OCI-LY3 (cell line): ENCODE results near the gene CHKA.

Experiments used
- H2AFZ ChIP-seq: fragments of 200-600, 300-600 bp; shearing (Covaris generic); 2 replicates; pipeline ENCODE4 v1.6.0; 2014; ENCODE audit warnings: antibody characterized with exemption, low read depth, low read length
- H3K27ac ChIP-seq: fragments of 200-600, 300-600 bp; sonication (generic); 2 replicates; pipeline ENCODE4 v1.5.1; 2014; ENCODE audit warnings: mild to moderate bottlenecking, low read length, moderate library complexity, mixed read lengths
- H3K27me3 ChIP-seq: fragments of 200-600, 300-600 bp; sonication (generic); 2 replicates; pipeline ENCODE4 v1.6.1; 2014; ENCODE audit warnings: low read depth, low read length, mixed read lengths
- H3K36me3 ChIP-seq: fragments of 200-600, 300-600 bp; sonication (generic); replicated peaks from 2 replicates; pipeline ENCODE3; 2014; ENCODE audit warnings: low read depth, low read length, mixed read lengths
- H3K4me1 ChIP-seq: fragments of 300-600, 200-600 bp; sonication (generic); 2 replicates; pipeline ENCODE4 v1.6.1; 2014; ENCODE audit warnings: low read length, mixed read lengths
- H3K4me2 ChIP-seq: fragments of 200-600, 300-600 bp; sonication (generic); 2 replicates; pipeline ENCODE4 v1.6.1; 2014; ENCODE audit warnings: low read length, mixed read lengths
- H3K4me3 ChIP-seq: fragments of 300-600, 200-600 bp; sonication (generic); 2 replicates; pipeline ENCODE4 v1.5.1; 2014; ENCODE audit warnings: antibody characterized with exemption, mild to moderate bottlenecking, low read length, moderate library complexity
- H3K79me2 ChIP-seq: fragments of 300-600, 200-600 bp; shearing (Covaris generic); 2 replicates; pipeline ENCODE4 v1.6.1; 2014; ENCODE audit warnings: mild to moderate bottlenecking, low read length, mixed read lengths
- H3K9ac ChIP-seq: fragments of 300-600, 200-600 bp; shearing (Covaris generic); 2 replicates; pipeline ENCODE4 v1.6.0; 2014; ENCODE audit warnings: mild to moderate bottlenecking, low read length, moderate library complexity
- H3K9me3 ChIP-seq: fragments of 200-600, 300-600 bp; shearing (Covaris generic); 2 replicates; pipeline ENCODE4 v1.6.1; 2014; ENCODE audit warnings: low read length, mixed read lengths; ENCODE audit not compliant: insufficient read depth
- H4K20me1 ChIP-seq: fragments of 200-600, 300-600 bp; sonication (generic); 2 replicates; pipeline ENCODE4 v1.6.1; 2016; ENCODE audit warnings: low read length, mixed read lengths; ENCODE audit not compliant: insufficient read depth
- EZH2phosphoT487 ChIP-seq: fragments of 200-600 bp; shearing (Covaris generic); IDR thresholded peaks from 2 replicates; pipeline ENCODE4 v1.6.1; 2018; ENCODE audit warnings: antibody characterized with exemption, mixed run types, low read depth
- TF ChIP-seq, protein P1 (sequence below): fragments of 200-600, 300-600 bp; sonication (generic); IDR thresholded peaks from 2 replicates; pipeline ENCODE4 v1.5.1; 2014; ENCODE audit warnings: antibody characterized with exemption, low read length, low read depth

The CHKA gene

DNA sequence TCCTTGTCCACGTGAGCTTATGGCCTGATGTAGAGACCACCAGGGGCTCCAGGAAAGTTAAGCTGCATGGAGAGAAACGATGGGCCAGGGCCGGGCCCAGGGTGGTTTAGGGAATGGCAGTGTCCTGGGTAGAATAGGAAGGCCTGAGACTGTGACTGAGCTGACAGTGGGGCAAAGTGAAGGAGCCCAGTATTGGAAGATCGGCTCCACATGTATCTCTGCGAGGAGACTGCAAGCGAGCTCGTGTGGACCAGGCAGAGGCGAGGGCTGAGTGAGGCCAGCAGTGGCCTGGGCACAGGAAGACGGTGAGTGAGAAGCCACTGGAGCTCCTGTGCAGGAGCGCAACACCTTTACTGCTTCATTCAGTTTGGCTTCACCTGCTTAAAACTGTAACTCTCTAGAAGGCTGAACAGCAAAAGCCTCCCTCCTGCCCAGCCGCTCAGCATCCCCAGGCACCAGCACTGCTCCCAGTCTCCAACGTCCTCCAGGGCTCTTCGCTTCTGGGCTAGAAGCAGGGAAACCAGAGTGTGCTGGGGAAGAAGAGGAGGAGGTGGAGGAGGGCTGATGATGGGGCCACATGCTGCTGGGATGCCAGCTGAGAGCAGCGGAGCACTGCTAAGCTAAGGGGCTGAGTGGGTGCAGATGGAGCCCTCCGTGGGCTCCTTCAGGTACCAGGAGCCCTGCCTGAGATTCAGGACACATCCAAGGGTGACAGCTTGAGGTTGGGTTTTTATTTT lies 68.9 kb downstream of the CHKA start:
- Histone ChIP-seq H3K79me2 (no peaks in the 10 kb centered on the region), H2AFZ (no peak overlapping the region), H4K20me1 (peaks cover 8% of the 10 kb centered on the region), H3K4me3 (no peak overlapping the region), H3K4me1 (no peaks in the 10 kb centered on the region), H3K4me2 (no peak overlapping the region), H3K27ac (no peak overlapping the region), H3K9me3 (no peaks in the 10 kb centered on the region), H3K27me3 (no peaks in the 10 kb centered on the region), H3K36me3 (peaks cover 54% of the 10 kb centered on the region), H3K9ac (no peak overlapping the region)
- no peak for TF ChIP-seq EZH2phosphoT487
- TF ChIP-seq, protein P1, sequence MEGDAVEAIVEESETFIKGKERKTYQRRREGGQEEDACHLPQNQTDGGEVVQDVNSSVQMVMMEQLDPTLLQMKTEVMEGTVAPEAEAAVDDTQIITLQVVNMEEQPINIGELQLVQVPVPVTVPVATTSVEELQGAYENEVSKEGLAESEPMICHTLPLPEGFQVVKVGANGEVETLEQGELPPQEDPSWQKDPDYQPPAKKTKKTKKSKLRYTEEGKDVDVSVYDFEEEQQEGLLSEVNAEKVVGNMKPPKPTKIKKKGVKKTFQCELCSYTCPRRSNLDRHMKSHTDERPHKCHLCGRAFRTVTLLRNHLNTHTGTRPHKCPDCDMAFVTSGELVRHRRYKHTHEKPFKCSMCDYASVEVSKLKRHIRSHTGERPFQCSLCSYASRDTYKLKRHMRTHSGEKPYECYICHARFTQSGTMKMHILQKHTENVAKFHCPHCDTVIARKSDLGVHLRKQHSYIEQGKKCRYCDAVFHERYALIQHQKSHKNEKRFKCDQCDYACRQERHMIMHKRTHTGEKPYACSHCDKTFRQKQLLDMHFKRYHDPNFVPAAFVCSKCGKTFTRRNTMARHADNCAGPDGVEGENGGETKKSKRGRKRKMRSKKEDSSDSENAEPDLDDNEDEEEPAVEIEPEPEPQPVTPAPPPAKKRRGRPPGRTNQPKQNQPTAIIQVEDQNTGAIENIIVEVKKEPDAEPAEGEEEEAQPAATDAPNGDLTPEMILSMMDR: no peak

DNA sequence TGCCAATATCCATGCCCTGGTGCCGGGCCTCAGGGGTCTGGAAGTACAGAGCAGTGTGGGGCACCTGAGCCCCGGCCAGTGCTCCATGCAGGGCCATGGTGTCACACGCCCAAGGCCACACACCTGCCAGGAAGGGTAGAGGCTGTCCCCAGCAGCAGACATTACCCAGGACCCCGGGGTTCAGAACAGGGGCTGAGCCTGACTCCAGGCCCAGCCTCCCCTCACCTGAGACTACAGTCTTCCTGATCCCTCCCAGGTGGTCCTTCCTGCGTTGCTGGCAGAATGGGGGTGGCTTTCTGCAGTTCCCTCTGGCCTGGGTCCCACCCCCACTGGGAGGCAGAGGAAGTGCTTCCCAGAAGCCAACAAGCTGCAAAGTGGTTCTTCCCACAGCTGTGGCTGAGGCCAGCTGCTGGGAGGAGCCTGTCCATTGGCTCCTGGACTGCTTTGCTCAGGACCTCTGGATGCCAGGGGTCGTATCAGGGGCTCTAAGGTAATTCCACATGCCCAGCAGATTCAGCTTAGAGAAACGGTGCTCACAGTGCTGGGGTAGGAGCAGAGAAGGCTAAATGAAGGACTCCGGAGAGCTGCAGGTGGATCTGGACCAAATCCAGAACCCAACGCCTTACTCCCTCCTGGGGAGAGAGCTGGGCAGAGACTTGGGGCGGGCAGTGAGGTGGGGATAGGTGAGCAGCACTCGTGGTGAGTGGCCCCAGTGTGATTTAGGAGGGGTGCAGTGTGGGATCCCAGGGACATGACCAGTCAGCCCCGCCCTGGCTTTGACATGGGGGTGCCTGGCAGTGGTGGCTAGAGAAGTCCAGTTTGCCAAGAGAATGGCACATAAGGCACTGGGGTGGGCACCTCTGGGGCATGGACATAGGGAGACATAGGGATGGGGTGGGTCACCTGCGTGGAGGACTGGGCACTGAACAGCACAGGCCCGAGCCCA lies 69.7 kb downstream of the CHKA start:
- Histone ChIP-seq H3K27me3 (no peaks in the 10 kb centered on the region), H3K27ac (no peak overlapping the region), H3K36me3 (peaks cover 57% of the 10 kb centered on the region), H3K9ac (no peak overlapping the region), H4K20me1 (peaks cover 8% of the 10 kb centered on the region), H3K4me2 (no peak overlapping the region), H3K4me3 (no peak overlapping the region), H2AFZ (no peak overlapping the region), H3K4me1 (no peaks in the 10 kb centered on the region), H3K9me3 (no peaks in the 10 kb centered on the region), H3K79me2 (no peaks in the 10 kb centered on the region)
- TF ChIP-seq, protein P1: no peak
- TF ChIP-seq EZH2phosphoT487: no peak

DNA sequence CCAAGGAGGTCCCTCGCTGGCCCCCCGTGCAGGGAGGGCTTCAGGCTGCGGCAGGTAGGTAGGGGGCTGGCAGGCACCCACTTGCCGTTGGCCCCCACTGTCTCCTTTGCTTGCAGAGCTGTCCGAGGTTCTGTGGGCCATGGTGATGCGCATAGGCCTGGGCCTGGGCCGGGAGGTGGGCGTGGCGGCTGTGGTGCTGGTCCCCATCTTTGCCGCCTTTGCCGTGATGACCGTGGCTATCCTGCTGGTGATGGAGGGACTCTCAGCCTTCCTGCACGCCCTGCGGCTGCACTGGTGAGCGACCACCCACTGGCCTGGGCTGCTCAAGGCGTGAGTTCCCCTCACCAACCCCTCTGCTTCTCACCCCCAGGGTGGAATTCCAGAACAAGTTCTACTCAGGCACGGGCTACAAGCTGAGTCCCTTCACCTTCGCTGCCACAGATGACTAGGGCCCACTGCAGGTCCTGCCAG lies 70.8 kb downstream of the CHKA start:
- no peaks in the 10 kb centered on the region for H3K27me3 ChIP-seq
- no peaks in the 10 kb centered on the region for H3K79me2 ChIP-seq
- no peaks in the 10 kb centered on the region for H3K4me1 ChIP-seq
- H4K20me1 ChIP-seq: peaks cover 8% of the 10 kb centered on the region
- TF ChIP-seq EZH2phosphoT487: no peak
- TF ChIP-seq, protein P1: no peak
- H3K9me3 ChIP-seq: no peaks in the 10 kb centered on the region
- no peak overlapping the region for H3K4me2 ChIP-seq
- H3K9ac ChIP-seq: no peak overlapping the region
- no peak overlapping the region for H2AFZ ChIP-seq
- no peak overlapping the region for H3K27ac ChIP-seq
- H3K4me3 ChIP-seq: no peak overlapping the region
- H3K36me3 ChIP-seq: peaks cover 63% of the 10 kb centered on the region
